ENCODE results near the gene CGB8.
A peak's percentile ranks its signal among the peaks of the same experiment; 100 is the strongest.

DNA sequence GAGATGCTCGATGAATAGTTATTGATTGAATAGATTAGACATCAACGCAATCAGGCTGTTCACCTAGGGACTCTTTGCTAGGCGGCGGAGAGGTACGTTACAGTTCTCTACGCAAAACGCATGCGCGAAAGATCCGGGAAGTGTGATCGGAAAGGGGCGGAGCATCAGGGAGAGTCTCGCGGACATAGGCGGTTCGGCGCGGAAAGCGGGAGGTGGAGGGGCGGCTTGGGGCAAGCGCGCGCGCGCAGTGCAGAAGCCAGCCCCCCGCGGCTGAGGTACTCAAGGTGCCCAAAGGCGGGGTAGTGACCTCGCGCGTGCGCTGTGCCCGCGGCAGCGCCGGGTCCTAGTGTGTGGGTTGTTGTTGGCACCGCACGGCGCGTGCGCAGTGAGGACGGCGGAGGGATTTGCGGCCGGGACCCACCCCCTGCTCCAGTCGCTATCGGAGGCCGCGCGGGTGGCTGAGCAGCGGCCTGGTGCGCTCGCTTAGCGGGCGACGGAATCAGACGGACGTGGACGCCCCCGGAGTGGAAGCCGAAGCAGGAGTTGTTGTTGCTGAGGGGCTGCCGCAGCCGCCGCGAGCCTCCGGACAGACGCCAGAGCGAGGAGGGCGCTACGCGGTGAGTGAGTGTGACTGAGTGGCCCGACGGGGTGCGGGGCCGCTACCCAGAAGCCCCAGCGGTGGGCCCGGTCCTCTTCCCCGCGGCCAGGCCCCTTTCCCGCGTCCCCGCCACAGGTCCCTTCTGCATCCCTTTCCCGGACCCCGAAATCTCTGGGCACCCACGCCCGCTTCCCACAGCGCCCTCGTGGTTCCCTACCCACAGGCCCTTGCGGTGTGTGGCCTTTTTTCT is 36.3 kb upstream of the CGB8 start, which contains the start of gene SNRNP70:
- TF ChIP-seq, protein P1, sequence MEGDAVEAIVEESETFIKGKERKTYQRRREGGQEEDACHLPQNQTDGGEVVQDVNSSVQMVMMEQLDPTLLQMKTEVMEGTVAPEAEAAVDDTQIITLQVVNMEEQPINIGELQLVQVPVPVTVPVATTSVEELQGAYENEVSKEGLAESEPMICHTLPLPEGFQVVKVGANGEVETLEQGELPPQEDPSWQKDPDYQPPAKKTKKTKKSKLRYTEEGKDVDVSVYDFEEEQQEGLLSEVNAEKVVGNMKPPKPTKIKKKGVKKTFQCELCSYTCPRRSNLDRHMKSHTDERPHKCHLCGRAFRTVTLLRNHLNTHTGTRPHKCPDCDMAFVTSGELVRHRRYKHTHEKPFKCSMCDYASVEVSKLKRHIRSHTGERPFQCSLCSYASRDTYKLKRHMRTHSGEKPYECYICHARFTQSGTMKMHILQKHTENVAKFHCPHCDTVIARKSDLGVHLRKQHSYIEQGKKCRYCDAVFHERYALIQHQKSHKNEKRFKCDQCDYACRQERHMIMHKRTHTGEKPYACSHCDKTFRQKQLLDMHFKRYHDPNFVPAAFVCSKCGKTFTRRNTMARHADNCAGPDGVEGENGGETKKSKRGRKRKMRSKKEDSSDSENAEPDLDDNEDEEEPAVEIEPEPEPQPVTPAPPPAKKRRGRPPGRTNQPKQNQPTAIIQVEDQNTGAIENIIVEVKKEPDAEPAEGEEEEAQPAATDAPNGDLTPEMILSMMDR (IDR thresholded peaks at IDR 0.05): peak; percentile 4
- TF ChIP-seq EZH2 (IDR thresholded peaks at IDR 0.05): no peak

Data from neural progenitor cell (in vitro differentiated cells).